HEK293T (cell line): ENCODE data around the gene SLC25A2.

Experiments used
- BHLHE40 ChIP-seq: fragments of 450-650 bp; IDR thresholded peaks from 2 replicates; pipeline ENCODE4 v1.6.1; 2016; ENCODE audit warnings: mild to moderate bottlenecking, moderate library complexity, borderline replicate concordance
- ELF4 ChIP-seq: fragments of 450-650 bp; IDR thresholded peaks from 2 replicates; pipeline ENCODE4 v1.6.1; 2017; ENCODE audit warnings: antibody characterized with exemption
- FOXA1 ChIP-seq: fragments of 450-650 bp; IDR thresholded peaks from 2 replicates; pipeline ENCODE4 v1.6.1; 2016; ENCODE audit warnings: mild to moderate bottlenecking
- FOXK2 ChIP-seq: fragments of 450-650 bp; IDR thresholded peaks from 2 replicates; pipeline ENCODE4 v1.6.1; 2016; ENCODE audit warnings: mild to moderate bottlenecking
- FOXM1 ChIP-seq: fragments of 450-650 bp; IDR thresholded peaks from 2 replicates; pipeline ENCODE4 v1.6.1; 2017; ENCODE audit warnings: mild to moderate bottlenecking, borderline replicate concordance
- HDGF ChIP-seq: fragments of 450-650 bp; IDR thresholded peaks from 2 replicates; pipeline ENCODE4 v1.6.1; 2017; ENCODE audit warnings: antibody characterized with exemption, borderline replicate concordance
- L3MBTL2 ChIP-seq: fragments of 450-650 bp; conservative IDR thresholded peaks from 2 replicates; pipeline ENCODE4 v1.6.1; 2016; ENCODE audit warnings: mild to moderate bottlenecking
- LEF1 ChIP-seq: fragments of 450-650 bp; IDR thresholded peaks from 2 replicates; pipeline ENCODE4 v1.6.1; 2017; ENCODE audit warnings: mild to moderate bottlenecking, borderline replicate concordance
- NFRKB ChIP-seq: fragments of 450-650 bp; IDR thresholded peaks from 2 replicates; pipeline ENCODE4 v1.6.1; 2016; ENCODE audit warnings: mild to moderate bottlenecking, moderate library complexity
- SP1 ChIP-seq: fragments of 450-650 bp; IDR thresholded peaks from 2 replicates; pipeline ENCODE4 v1.6.1; 2017
- SUZ12 ChIP-seq: fragments of 450-650 bp; IDR thresholded peaks from 2 replicates; pipeline ENCODE4 v1.6.1; 2016; ENCODE audit warnings: mild to moderate bottlenecking
- TARDBP ChIP-seq: fragments of 450-650 bp; IDR thresholded peaks from 2 replicates; pipeline ENCODE4 v1.6.1; 2016
- ZNF384 ChIP-seq: fragments of 450-650 bp; IDR thresholded peaks from 2 replicates; pipeline ENCODE4 v1.6.1; 2016
- TF ChIP-seq, protein P1 (sequence below): fragments of 450-650 bp; IDR thresholded peaks from 2 replicates; pipeline ENCODE4 v1.6.1; 2016

DNA sequence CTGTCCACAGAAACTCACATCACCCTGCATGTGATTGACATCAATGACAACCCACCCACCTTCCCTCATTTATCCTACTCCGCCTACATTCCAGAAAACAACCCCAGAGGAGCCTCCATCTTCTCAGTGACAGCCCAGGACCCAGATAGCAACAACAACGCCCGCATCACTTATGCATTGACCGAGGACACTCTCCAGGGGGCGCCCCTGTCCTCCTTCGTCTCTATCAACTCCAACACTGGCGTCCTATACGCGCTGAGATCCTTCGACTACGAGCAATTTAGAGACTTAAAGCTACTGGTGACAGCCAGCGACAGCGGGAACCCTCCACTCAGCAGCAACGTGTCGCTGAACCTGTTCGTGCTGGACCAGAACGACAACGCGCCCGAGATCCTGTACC is 41.5 kb upstream of the SLC25A2 start:
- TF ChIP-seq SP1 (no peak), BHLHE40 (no peak), FOXM1 (no peak), HDGF (no peak), SUZ12 (no peak), ELF4 (no peak), FOXA1 (no peak), LEF1 (no peak), NFRKB (no peak), FOXK2 (no peak), ZNF384 (no peak), L3MBTL2 (no peak), TARDBP (no peak)
- TF ChIP-seq, protein P1, sequence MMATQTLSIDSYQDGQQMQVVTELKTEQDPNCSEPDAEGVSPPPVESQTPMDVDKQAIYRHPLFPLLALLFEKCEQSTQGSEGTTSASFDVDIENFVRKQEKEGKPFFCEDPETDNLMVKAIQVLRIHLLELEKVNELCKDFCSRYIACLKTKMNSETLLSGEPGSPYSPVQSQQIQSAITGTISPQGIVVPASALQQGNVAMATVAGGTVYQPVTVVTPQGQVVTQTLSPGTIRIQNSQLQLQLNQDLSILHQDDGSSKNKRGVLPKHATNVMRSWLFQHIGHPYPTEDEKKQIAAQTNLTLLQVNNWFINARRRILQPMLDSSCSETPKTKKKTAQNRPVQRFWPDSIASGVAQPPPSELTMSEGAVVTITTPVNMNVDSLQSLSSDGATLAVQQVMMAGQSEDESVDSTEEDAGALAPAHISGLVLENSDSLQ = no peak
